Pancreas (tissue), 10 donors: ENCODE measurements around the gene PGPEP1. TPM values are rescaled to one million over a fixed set of nuclear protein-coding genes. Genes with fewer than 3 reads are reported as not detected.
A peak's percentile ranks its signal among the peaks of the same experiment; 100 is the strongest.

ENCODE experiments used
- ATAC-seq, 4 donors: fragments of 200-7000 bp; cut with Tn5 transposase; one replicate each; pipeline versions ENCODE4 v1.8.0 to v1.9.1; 2020; ENCODE audit warnings: mild to moderate bottlenecking in 4 of 4, moderate library complexity in 4 of 4
- DNase-seq, 6 donors: peaks; one replicate each; pipeline ENCODE4 v3.0.0-alpha.2; 2020
- FAIRE-seq: peaks from 2 replicates; lab custom pipeline; 2012; peaks lifted over from hg19 to GRCh38; lab: Jason Lieb, UNC
- H3K27ac ChIP-seq, 4 donors: fragments of 200-600 bp; sonication (generic); 1 replicate in 3 of 4; 2 replicates in 1 of 4; pipeline versions ENCODE4 v1.5.0 to v1.8.0; 2020
- H3K27me3 ChIP-seq, 4 donors: fragments of 200-600 bp; one replicate each; pipeline ENCODE4 v1.8.0; 2021
- H3K36me3 ChIP-seq, 3 donors: fragments of 200-600 bp; sonication (generic) in 1 of 3; one replicate each; pipeline versions ENCODE4 v1.5.0 to v1.8.0; 2020 to 2021
- H3K4me1 ChIP-seq, 3 donors: fragments of 200-600 bp; one replicate each; pipeline ENCODE4 v1.8.0; 2021
- H3K4me3 ChIP-seq, 4 donors: fragments of 200-600 bp; sonication (generic) in 2 of 4; one replicate each; pipeline versions ENCODE4 v1.5.0 to v1.8.0; 2020 to 2021
- H3K9me3 ChIP-seq, 4 donors: fragments of 200-600 bp; one replicate each; pipeline ENCODE4 v1.8.0; 2021
- WGBS, 2 donors: extraction: QIAGEN DNeasy Blood & Tissue Kit; methylation state at CpG; one replicate each; pipeline ENCODE4 v1.1.7; 2013; 5-methylcytosine and 5-hydroxymethylcytosine counted together
- intact Hi-C, 3 donors: fragments of 100-400 bp; cut with DNase I; formaldehyde crosslinking; loops; one replicate each; pipeline versions ENCODE4 v1.11.1 to v1.14.2; 2022
- polyA plus RNA-seq, 2 donors: library from polyadenylated mRNA; stranded (reverse); fragments of 200-250 nt; gene quantifications; one replicate each; pipeline ENCODE4 v1.2.3, GENCODE V29; 2013
- total RNA-seq, 6 donors: library from RNA; stranded (reverse); fragmentation: NEBNext Ultra II Directional in 4 of 6; extraction: Animal tissue kit (Norgen Biotek cat#: 25700) in 4 of 6; gene quantifications; one replicate each; pipeline versions ENCODE4 v1.2.1 to v1.2.4, GENCODE V29; 2021 to 2023
- TF ChIP-seq, protein P1 (sequence below), 4 donors: fragments of 200-600 bp; sonication (generic) in 3 of 4; IDR thresholded peaks; one replicate each; pipeline versions ENCODE4 v1.5.0 to v1.8.0; 2021; ENCODE audit warnings: antibody characterized with exemption in 4 of 4
- donor health status: healthy with polysubstance abuse.
- donor health status: DM: no; HTN: no; CAD: no; lungs with moderate emphysema.
- donor health status: DM: no; HTN: no; CAD: no.
- donor health status: control.
- donor health status: control.
- donor health status: Bipolar disorder and iron deficiency.
- donor health status: DM: yes; HTN: yes; CAD: no.
- donor health status: DM: no; HTN: no; CAD: no.
- donor health status: DM: no; HTN: no; CAD: no.
- donor health status: DM: yes; HTN: yes; CAD: no.

PGPEP1 gene
- total and polyA plus RNA-seq, 8 donors = 10.4 to 44.4 (median 36.7) TPM

DNA sequence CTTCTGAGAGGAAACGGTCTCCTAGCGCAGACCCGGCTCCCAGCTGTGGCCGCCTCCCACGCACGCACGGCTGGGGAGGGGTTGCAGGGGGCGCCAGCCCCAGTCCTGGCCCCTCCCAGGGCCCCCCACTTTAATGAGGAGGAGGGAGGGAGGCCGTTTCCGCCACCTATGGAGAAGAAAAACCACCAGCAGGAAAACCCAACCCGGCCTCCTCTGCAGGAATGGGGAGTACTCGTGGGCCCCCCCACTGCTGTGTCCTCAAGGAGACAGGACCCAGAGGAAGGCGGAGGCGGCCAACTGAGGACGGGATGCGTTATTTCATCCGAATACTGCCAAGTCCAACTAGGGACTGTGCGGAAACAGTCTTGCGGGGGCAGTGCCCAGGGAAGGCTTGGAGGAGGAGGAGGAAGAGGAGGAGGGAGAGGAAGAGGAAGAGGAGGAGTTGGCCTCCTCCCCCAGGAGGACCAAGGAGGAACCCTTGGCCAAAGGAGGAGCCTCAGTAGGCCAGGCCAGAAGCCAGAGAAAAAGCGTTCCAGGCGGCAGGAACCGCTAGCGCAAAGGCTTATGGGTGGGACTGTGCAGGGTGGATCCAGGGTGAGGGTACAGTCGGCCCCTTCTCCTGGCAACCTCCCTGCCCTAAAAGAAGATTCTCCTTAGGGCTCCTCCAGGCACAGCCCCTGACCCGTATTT, 74.9 kb downstream of the PGPEP1 start:
- Histone ChIP-seq H3K27me3 (no peaks in the 10 kb centered on the region), H3K27ac (peak overlapping the region in 2 of 4 donors; percentile 82 to 83), H3K4me1 (peaks cover 9 to 27% (median 12%) of the 10 kb centered on the region in 3 donors), H3K4me3 (peak overlapping the region in 1 of 4 donors; percentile 14), H3K36me3 (no peaks in the 10 kb centered on the region), H3K9me3 (no peaks in the 10 kb centered on the region)
- DNase-seq (peak in 3 of 6 donors; percentile 55 to 68 (median 64)), FAIRE-seq (no peak), ATAC-seq (peak in 1 of 4 donors; percentile 2)
- WGBS, 2 donors = 49 to 60% methylated on average over 22 to 25 of the region's 25 CpGs
- intact Hi-C loops = no loop called here
- TF ChIP-seq, protein P1, sequence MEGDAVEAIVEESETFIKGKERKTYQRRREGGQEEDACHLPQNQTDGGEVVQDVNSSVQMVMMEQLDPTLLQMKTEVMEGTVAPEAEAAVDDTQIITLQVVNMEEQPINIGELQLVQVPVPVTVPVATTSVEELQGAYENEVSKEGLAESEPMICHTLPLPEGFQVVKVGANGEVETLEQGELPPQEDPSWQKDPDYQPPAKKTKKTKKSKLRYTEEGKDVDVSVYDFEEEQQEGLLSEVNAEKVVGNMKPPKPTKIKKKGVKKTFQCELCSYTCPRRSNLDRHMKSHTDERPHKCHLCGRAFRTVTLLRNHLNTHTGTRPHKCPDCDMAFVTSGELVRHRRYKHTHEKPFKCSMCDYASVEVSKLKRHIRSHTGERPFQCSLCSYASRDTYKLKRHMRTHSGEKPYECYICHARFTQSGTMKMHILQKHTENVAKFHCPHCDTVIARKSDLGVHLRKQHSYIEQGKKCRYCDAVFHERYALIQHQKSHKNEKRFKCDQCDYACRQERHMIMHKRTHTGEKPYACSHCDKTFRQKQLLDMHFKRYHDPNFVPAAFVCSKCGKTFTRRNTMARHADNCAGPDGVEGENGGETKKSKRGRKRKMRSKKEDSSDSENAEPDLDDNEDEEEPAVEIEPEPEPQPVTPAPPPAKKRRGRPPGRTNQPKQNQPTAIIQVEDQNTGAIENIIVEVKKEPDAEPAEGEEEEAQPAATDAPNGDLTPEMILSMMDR (IDR thresholded peaks at IDR 0.05) = no peak

DNA sequence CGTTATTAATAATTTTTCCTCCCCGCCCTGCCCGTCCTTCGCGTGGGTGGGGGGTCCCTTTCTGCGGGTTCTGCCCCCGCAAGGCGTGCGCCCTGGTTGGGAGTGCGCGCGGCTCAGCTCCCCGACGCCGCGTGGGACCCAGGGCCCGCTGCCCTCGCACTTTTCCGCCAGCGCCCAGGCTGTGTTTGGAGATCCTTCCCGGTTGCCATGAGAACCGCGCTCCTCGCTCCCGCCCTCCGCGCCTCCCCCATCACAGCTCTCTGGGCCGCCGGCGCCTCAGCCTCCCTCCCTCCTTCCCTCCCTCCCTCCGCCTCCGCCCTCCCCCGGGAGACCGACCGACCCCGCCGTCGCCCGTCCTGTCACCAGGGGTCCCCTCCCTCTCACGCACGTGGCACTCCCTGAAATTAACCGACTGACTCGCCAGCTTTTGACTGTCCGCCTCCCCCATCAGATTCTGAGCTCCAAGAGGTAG, 76.4 kb downstream of the PGPEP1 start:
- ATAC-seq = peak; percentile 51 to 69 (median 59)
- intact Hi-C loops = no loop called here
- FAIRE-seq = no peak
- no peaks in the 10 kb centered on the region for H3K27me3 ChIP-seq
- TF ChIP-seq, protein P1 (IDR thresholded peaks at IDR 0.05) = no peak
- peak; percentile 71 to 93 (median 84) for DNase-seq
- peak overlapping the region; percentile 39 to 83 (median 74) for H3K27ac ChIP-seq
- peaks cover 9 to 33% (median 12%) of the 10 kb centered on the region in 3 donors for H3K4me1 ChIP-seq
- peak overlapping the region in 2 of 4 donors; percentile 26 to 44 for H3K4me3 ChIP-seq
- 2% methylated on average over 33 to 44 of the region's 44 CpGs for WGBS, 2 donors
- H3K36me3 ChIP-seq = no peaks in the 10 kb centered on the region
- H3K9me3 ChIP-seq = no peaks in the 10 kb centered on the region

DNA sequence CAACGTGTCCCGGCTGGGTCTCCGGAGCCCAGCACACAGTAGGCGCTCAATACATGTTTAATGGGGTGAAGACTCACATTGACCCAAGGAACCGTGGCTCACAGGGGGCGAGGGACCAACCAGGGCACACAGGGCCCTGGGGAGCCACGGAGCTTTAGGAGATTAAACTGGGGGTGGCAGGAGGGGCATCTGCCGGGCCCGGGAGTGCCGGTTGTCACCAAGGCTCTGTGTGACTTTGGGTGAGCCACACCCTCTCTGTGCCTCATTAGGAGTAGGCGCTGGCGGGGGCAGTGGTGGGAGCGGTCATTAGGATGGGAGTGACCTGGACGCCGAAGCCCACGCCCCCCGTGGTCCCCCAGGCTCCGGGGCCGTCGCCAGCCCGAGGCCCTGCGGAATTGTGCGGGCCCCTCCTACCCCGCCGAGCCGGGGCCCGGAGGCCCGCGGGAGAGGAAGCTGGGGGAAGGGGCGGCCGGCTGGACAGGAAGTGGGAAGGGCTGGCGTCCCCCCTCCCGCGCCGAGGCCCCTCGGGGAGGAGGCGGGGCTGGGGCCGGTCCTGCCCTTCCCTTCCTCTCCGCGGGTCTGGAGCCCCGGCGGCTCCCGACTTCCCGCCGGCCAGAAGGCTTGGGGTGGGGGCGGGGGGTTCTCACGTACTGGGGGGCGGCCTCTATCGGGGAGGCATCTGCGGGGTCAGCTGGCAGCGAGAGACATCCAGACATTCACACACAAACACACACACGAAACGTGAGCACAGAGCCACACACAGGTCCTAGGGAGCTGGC, 77.0 kb downstream of the PGPEP1 start:
- peaks cover 9 to 33% (median 12%) of the 10 kb centered on the region in 3 donors for H3K4me1 ChIP-seq
- intact Hi-C loops = no loop called here
- peak in 4 of 6 donors; percentile 71 to 81 (median 77) for DNase-seq
- no peaks in the 10 kb centered on the region for H3K27me3 ChIP-seq
- TF ChIP-seq, protein P1 (IDR thresholded peaks at IDR 0.05) = no peak
- ATAC-seq = peak; percentile 8 to 54 (median 30)
- 2% methylated on average over 41 to 51 of the region's 53 CpGs for WGBS, 2 donors
- peak overlapping the region; percentile 11 to 83 (median 74) for H3K27ac ChIP-seq
- H3K9me3 ChIP-seq = no peaks in the 10 kb centered on the region
- no peaks in the 10 kb centered on the region for H3K36me3 ChIP-seq
- no peak for FAIRE-seq
- H3K4me3 ChIP-seq = peak overlapping the region in 3 of 4 donors; percentile 2 to 44 (median 26)

DNA sequence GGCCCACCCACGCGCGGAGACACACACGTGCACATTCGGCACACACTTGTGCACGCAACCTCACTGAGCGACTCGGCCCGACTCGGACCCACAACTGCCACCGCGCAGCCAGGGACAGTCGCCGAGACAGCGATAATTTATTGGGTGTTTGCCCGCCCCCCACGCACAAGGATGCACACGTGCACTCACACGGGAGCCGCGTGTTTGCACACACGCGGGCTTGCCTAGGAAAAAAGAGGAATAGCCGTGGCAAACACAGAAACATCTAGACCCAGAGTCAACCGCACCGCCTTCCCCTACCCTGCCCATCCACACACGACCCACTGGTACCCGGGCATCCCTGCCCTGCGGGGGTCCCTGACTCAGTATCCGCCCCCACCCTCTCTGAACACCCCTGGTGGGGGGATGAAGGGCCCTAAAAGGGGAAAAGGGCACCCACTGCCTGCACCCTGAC, 77.7 kb downstream of the PGPEP1 start:
- 15 to 17% methylated on average over 30 of the region's 30 CpGs for WGBS, 2 donors
- H3K9me3 ChIP-seq = no peaks in the 10 kb centered on the region
- no peak for FAIRE-seq
- DNase-seq = peak in 3 of 6 donors; percentile 55 to 85 (median 59)
- peak overlapping the region; percentile 42 to 83 (median 70) for H3K27ac ChIP-seq
- H3K4me3 ChIP-seq = peak overlapping the region in 2 of 4 donors; percentile 26 to 44
- no peaks in the 10 kb centered on the region for H3K27me3 ChIP-seq
- TF ChIP-seq, protein P1 (IDR thresholded peaks at IDR 0.05) = no peak
- ATAC-seq = peak in 1 of 4 donors; percentile 1
- H3K4me1 ChIP-seq = peaks cover 9 to 33% (median 12%) of the 10 kb centered on the region in 3 donors
- intact Hi-C loops = no loop called here
- H3K36me3 ChIP-seq = no peaks in the 10 kb centered on the region
